GM18867 (cell line): ENCODE results near the gene LIN28A.

Source experiments
- ATAC-seq: cut with Tn5 transposase; IDR thresholded peaks from one replicate; pipeline ENCODE4 v1.9.1; 2021; ENCODE audit warnings: mild to moderate bottlenecking, moderate library complexity; ENCODE audit not compliant: unreplicated experiment

LIN28A gene

GRCh38 chr1:26387447-26387846 lies 23.2 kb upstream of the LIN28A start:
- ATAC-seq = no peak

- no peak for ATAC-seq
Observed at GRCh38 chr1:26388791-26389445, 21.7 kb upstream of the LIN28A start.

- no peak for ATAC-seq
Observed at GRCh38 chr1:26389604-26390247, 20.9 kb upstream of the LIN28A start.

- ATAC-seq = no peak
Observed at GRCh38 chr1:26391450-26391849, 19.2 kb upstream of the LIN28A start.

- no peak for ATAC-seq
Observed at GRCh38 chr1:26395754-26396153, 14.9 kb upstream of the LIN28A start.

- ATAC-seq = no peak
Observed at GRCh38 chr1:26399034-26399433, 11.6 kb upstream of the LIN28A start.

GRCh38 chr1:26401891-26402290 lies 8.7 kb upstream of the LIN28A start:
- no peak for ATAC-seq

GRCh38 chr1:26403656-26404055 lies 7.0 kb upstream of the LIN28A start:
- no peak for ATAC-seq

- no peak for ATAC-seq
Observed at GRCh38 chr1:26404641-26405040, 6.0 kb upstream of the LIN28A start.

GRCh38 chr1:26405281-26405915 lies 5.2 kb upstream of the LIN28A start:
- ATAC-seq = no peak

- no peak for ATAC-seq
Observed at GRCh38 chr1:26408604-26409003, 2.0 kb upstream of the LIN28A start.

- no peak for ATAC-seq
Observed at GRCh38 chr1:26409191-26409807, 1.3 kb upstream of the LIN28A start.

- no peak for ATAC-seq
Observed at GRCh38 chr1:26411624-26412074, 1.0 kb downstream of the LIN28A start.

- ATAC-seq = no peak
Observed at GRCh38 chr1:26412180-26412840, 1.7 kb downstream of the LIN28A start.

- ATAC-seq = no peak
Observed at GRCh38 chr1:26413031-26413430, 2.4 kb downstream of the LIN28A start.

GRCh38 chr1:26417111-26417759 lies 6.6 kb downstream of the LIN28A start:
- no peak for ATAC-seq

- ATAC-seq = no peak
Observed at GRCh38 chr1:26418865-26419349, 8.3 kb downstream of the LIN28A start.

GRCh38 chr1:26419494-26419893 lies 8.9 kb downstream of the LIN28A start:
- ATAC-seq = no peak

- no peak for ATAC-seq
Observed at GRCh38 chr1:26429721-26430120, 19.1 kb downstream of the LIN28A start.

- peak; percentile 93 for ATAC-seq
Observed at GRCh38 chr1:26431979-26432695, 21.5 kb downstream of the LIN28A start, which contains the start of gene DHDDS. Gene DHDDS (plus strand): TSS chr1:26432321. CDS start chr1:26432946, 625 bp downstream.
